Thoracic aorta (tissue), 2 donors: Measurements from ENCODE around the gene KIF5C. TPM values are rescaled to one million over a fixed set of nuclear protein-coding genes. Genes with fewer than 3 reads are reported as not detected.

Experiments
- ATAC-seq: fragments of 150-250 bp; one replicate; pipeline ENCODE4 v1.8.0; 2017; ENCODE audit warnings: low read depth; ENCODE audit not compliant: insufficient number of reproducible peaks, low FRiP score
- DNase-seq: peaks from one replicate; pipeline ENCODE4 v3.0.0-alpha.2; 2020; ENCODE audit warnings: low spot score
- H3K27ac ChIP-seq, 2 donors: fragments of 200-600 bp; sonication (generic); 1 replicate in 1 of 2; 2 replicates in 1 of 2; pipeline ENCODE4 v1.5.1; 2016; ENCODE audit warnings: mild to moderate bottlenecking in 2 of 2, moderate library complexity in 2 of 2
- H3K27me3 ChIP-seq: fragments of 200-600 bp; sonication (generic); replicated peaks from 2 replicates; pipeline ENCODE4 v1.6.0; 2016; ENCODE audit warnings: mild to moderate bottlenecking; ENCODE audit not compliant: insufficient read depth
- H3K36me3 ChIP-seq: fragments of 200-600 bp; sonication (generic); one replicate; pipeline ENCODE4 v1.5.1; 2016
- H3K4me1 ChIP-seq, 2 donors: fragments of 200-600 bp; sonication (generic); 1 replicate in 1 of 2; 2 replicates in 1 of 2; pipeline versions ENCODE4 v1.5.1 to v1.6.0; 2016; ENCODE audit warnings: low read depth in 2 of 2, mild to moderate bottlenecking in 1 of 2; ENCODE audit not compliant: control insufficient read depth in 1 of 2
- H3K4me3 ChIP-seq: fragments of 200-600 bp; sonication (generic); 2 replicates; pipeline ENCODE4 v1.5.1; 2016; ENCODE audit warnings: mild to moderate bottlenecking
- H3K9me3 ChIP-seq: fragments of 200-600 bp; sonication (generic); 2 replicates; pipeline ENCODE4 v1.5.1; 2016
- total RNA-seq, 2 donors: library from RNA; depleted of rRNA; stranded (reverse); fragments of >200 nt; gene quantifications; one replicate each; pipeline versions ENCODE4 v1.1.0 to v1.2.3, GENCODE V29; 2016
- TF ChIP-seq, protein P1 (sequence below): fragments of 200-600 bp; sonication (generic); IDR thresholded peaks from one replicate; pipeline ENCODE4 v1.5.1; 2019; ENCODE audit warnings: antibody characterized with exemption

The KIF5C gene
- total RNA-seq, 2 donors from 2014 or later = 4.5 to 7.3 TPM

DNA sequence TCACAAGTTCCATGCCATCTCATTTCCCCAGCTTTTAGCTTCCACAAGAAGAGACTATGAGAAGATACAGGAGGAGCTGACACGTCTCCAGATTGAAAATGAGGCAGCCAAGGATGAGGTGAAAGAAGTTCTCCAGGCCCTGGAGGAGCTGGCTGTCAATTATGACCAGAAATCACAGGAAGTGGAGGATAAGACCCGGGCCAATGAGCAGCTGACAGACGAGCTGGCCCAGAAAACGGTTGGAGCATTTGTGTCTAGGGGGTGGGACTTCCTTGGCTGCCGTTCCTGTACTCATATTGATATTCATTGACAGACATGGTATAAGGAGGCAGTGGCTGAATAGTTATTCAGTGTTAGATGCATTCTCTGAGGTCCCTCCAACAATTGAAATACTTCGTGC, 106.3 kb downstream of the KIF5C start:
- H3K9me3 ChIP-seq = no peaks in the 10 kb centered on the region
- H3K4me3 ChIP-seq = no peak overlapping the region
- no peak overlapping the region for H3K27ac ChIP-seq
- H3K27me3 ChIP-seq = no peaks in the 10 kb centered on the region
- no peaks in the 10 kb centered on the region for H3K36me3 ChIP-seq
- H3K4me1 ChIP-seq = no peaks in the 10 kb centered on the region
- DNase-seq (no peak), ATAC-seq (no peak)
- TF ChIP-seq, protein P1, sequence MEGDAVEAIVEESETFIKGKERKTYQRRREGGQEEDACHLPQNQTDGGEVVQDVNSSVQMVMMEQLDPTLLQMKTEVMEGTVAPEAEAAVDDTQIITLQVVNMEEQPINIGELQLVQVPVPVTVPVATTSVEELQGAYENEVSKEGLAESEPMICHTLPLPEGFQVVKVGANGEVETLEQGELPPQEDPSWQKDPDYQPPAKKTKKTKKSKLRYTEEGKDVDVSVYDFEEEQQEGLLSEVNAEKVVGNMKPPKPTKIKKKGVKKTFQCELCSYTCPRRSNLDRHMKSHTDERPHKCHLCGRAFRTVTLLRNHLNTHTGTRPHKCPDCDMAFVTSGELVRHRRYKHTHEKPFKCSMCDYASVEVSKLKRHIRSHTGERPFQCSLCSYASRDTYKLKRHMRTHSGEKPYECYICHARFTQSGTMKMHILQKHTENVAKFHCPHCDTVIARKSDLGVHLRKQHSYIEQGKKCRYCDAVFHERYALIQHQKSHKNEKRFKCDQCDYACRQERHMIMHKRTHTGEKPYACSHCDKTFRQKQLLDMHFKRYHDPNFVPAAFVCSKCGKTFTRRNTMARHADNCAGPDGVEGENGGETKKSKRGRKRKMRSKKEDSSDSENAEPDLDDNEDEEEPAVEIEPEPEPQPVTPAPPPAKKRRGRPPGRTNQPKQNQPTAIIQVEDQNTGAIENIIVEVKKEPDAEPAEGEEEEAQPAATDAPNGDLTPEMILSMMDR = no peak

DNA sequence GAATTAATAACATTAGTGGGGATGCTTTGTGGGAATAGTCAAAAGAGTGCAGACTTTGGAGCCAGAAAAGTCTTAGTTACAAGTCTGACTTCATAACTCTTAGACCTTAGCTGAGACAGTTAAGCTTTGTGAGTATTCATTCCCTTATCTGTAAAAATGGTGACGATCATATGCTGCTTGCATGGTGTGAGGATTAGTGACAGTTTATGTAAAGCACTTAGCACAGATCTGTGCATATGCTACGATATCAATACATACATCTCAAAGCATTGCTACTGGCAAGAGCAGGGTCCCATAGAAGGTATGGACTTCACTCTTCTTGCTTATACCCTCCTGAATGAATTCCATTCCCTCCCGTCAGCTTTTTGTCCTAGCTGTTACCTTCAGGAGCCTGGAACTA, 106.8 kb downstream of the KIF5C start:
- no peak overlapping the region for H3K27ac ChIP-seq
- TF ChIP-seq, protein P1 = no peak
- no peak overlapping the region for H3K4me3 ChIP-seq
- H3K9me3 ChIP-seq = no peaks in the 10 kb centered on the region
- no peaks in the 10 kb centered on the region for H3K4me1 ChIP-seq
- DNase-seq (no peak), ATAC-seq (no peak)
- no peaks in the 10 kb centered on the region for H3K27me3 ChIP-seq
- no peaks in the 10 kb centered on the region for H3K36me3 ChIP-seq

DNA sequence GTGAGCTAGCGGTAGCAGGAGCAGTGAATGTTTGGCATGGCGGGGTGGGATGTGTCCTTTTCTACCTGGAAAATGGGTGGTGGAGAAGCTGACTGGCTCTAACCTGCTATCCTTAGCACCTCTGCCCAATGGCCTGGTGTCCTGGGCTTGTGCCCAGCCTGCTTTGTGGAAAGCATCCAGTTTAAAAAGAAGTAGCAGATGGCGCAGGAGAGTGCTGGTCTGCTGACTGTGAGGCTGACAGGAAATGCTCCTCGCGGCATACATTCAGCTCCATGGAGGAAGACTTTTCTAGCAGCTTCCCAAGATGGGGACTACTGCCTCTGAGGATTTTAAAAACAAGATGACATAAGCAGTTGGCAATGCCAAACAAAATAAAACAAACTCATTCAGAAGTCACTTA, 107.3 kb downstream of the KIF5C start:
- H3K4me3 ChIP-seq = no peak overlapping the region
- TF ChIP-seq, protein P1 = no peak
- no peaks in the 10 kb centered on the region for H3K4me1 ChIP-seq
- H3K36me3 ChIP-seq = no peaks in the 10 kb centered on the region
- DNase-seq (no peak), ATAC-seq (no peak)
- H3K27ac ChIP-seq = no peak overlapping the region
- no peaks in the 10 kb centered on the region for H3K9me3 ChIP-seq
- no peaks in the 10 kb centered on the region for H3K27me3 ChIP-seq

DNA sequence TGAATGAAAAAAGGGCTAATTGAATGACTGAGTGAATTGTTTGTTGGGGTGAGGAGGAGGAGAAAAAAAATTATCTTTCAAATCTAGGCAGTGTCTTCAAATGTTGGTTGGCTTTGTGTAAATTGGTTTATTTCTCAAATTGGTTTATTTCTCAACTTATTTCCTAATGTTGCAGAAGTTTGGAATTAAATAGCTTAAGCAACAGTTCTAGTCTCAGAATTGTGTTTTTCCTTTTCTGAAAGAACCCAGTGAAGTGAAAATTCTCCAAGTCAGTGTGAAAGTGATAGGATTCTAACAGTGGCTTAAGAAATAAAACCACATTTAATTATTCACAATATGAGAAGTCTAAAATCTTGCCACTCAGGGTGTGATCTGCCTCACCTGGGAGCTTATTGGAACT, 108.9 kb downstream of the KIF5C start:
- ATAC-seq = no peak
- TF ChIP-seq, protein P1 = no peak
- Histone ChIP-seq H3K36me3 (no peaks in the 10 kb centered on the region), H3K27me3 (no peaks in the 10 kb centered on the region), H3K9me3 (no peaks in the 10 kb centered on the region), H3K4me3 (no peak overlapping the region), H3K4me1 (no peaks in the 10 kb centered on the region), H3K27ac (no peak overlapping the region)
- no peak for DNase-seq

DNA sequence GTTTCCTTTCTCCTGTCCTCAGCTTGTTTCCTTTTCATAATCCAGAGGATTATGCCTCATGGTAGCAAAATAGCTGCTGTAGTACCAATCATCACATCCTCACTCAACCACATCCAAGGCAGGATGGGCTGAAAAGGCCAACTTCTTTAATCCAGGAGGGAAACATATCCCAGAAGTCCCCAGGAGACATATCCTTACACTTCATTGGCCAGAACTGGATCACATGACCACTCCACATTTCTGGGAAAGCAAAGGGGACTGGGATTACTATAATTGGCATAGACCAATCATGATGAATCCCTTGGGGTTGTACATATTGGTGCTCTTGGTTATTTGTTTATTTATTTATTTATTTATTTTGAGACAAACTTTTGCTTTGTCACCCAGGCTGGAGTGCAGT, 109.4 kb downstream of the KIF5C start:
- Histone ChIP-seq H3K36me3 (no peaks in the 10 kb centered on the region), H3K4me3 (no peak overlapping the region), H3K27me3 (no peaks in the 10 kb centered on the region), H3K4me1 (no peaks in the 10 kb centered on the region), H3K9me3 (no peaks in the 10 kb centered on the region), H3K27ac (no peak overlapping the region)
- ATAC-seq = no peak
- TF ChIP-seq, protein P1 = no peak
- no peak for DNase-seq
